Caco-2 (cell line): ENCODE measurements around the gene RNU6-9. TPM values are rescaled to one million over a fixed set of nuclear protein-coding genes. Genes with fewer than 3 reads are reported as not detected.

Source experiments
- BruUV-seq: library from RNA; stranded (reverse); fragments of 400-500 nt; replicated peaks from 2 replicates; lab custom pipeline; 2021; lab: Mats Ljungman, UMichigan
- CTCF ChIA-PET: fragments of 300-600 bp; sonication (Branson Sonifier 250); formaldehyde crosslinking; loops from one replicate; lab custom pipeline; 2022; ENCODE audit warnings: antibody characterized with exemption; lab: Charles Lee
- POLR2A ChIA-PET: fragments of 300-600 bp; sonication (Branson Sonifier 250); formaldehyde crosslinking; loops from one replicate; lab custom pipeline; 2022; ENCODE audit warnings: antibody characterized with exemption; lab: Charles Lee
- DNase-seq, 2 experiments: peaks; one replicate each; pipeline versions ENCODE4 v3.0.0 to v3.0.0-alpha.2; 2020 to 2022
- H3K27me3 ChIP-seq: replicated peaks from 2 replicates; pipeline ENCODE4 v1.6.0; 2011; ENCODE audit warnings: low read length; ENCODE audit not compliant: control insufficient read depth, insufficient read depth
- H3K36me3 ChIP-seq: 2 replicates; pipeline ENCODE4 v1.5.1; 2011; ENCODE audit warnings: low read length; ENCODE audit not compliant: control insufficient read depth, insufficient read depth
- H3K4me1 ChIP-seq: fragments of 250-450 bp; sonication (Bioruptor Pico); 2 replicates; pipeline ENCODE4 v1.5.1; 2020; ENCODE audit warnings: mild to moderate bottlenecking
- H3K4me3 ChIP-seq: 2 replicates; pipeline ENCODE4 v1.5.1; 2011; ENCODE audit warnings: low read depth, mild to moderate bottlenecking, control low read depth, low read length
- H3K9me3 ChIP-seq: fragments of 250-450 bp; sonication (Bioruptor Pico); 2 replicates; pipeline ENCODE4 v1.5.1; 2020; ENCODE audit warnings: mild to moderate bottlenecking, moderate library complexity
- H3K27ac Mint-ChIP-seq: one replicate; pipeline ENCODE4 v1.8.0; 2022; ENCODE audit warnings: mixed read lengths; ENCODE audit not compliant: unreplicated experiment
- H3K27me3 Mint-ChIP-seq: one replicate; pipeline ENCODE4 v1.8.0; 2022; ENCODE audit warnings: mixed read lengths; ENCODE audit not compliant: insufficient read depth, unreplicated experiment
- H3K36me3 Mint-ChIP-seq: one replicate; pipeline ENCODE4 v1.8.0; 2022; ENCODE audit warnings: mild to moderate bottlenecking, mixed read lengths; ENCODE audit not compliant: insufficient read depth, unreplicated experiment
- H3K4me1 Mint-ChIP-seq: one replicate; pipeline ENCODE4 v1.8.0; 2022; ENCODE audit warnings: low read depth, mixed read lengths; ENCODE audit not compliant: unreplicated experiment
- H3K4me3 Mint-ChIP-seq: one replicate; pipeline ENCODE4 v1.8.0; 2022; ENCODE audit warnings: mild to moderate bottlenecking, moderate library complexity, mixed read lengths; ENCODE audit not compliant: unreplicated experiment
- H3K9me3 Mint-ChIP-seq: one replicate; pipeline ENCODE4 v1.8.0; 2022; ENCODE audit warnings: mixed read lengths; ENCODE audit not compliant: unreplicated experiment
- intact Hi-C: fragments of 100-400 bp; cut with micrococcal nuclease; formaldehyde crosslinking; loops from one replicate; pipeline ENCODE4 v1.10.0; 2022; ENCODE audit not compliant: unreplicated experiment
- total RNA-seq: library from RNA; stranded (reverse); gene quantifications from 2 replicates; pipeline ENCODE4 v1.2.3, GENCODE V29; 2022
- TF ChIP-seq, protein P1 (sequence below), 2 experiments: fragments of 200-600 bp in 1 of 2; IDR thresholded peaks; 1 replicate in 1 of 2; 2 replicates in 1 of 2; pipeline versions ENCODE4 v1.5.1 to v1.8.0; 2011 to 2022; ENCODE audit warnings: antibody characterized with exemption in 1 of 2, control low read depth in 1 of 2, inconsistent platforms in 1 of 2, low read depth in 1 of 2, low read length in 1 of 2, mild to moderate bottlenecking in 1 of 2, moderate library complexity in 1 of 2; ENCODE audit not compliant: insufficient read depth in 1 of 2, severe bottlenecking in 1 of 2, unreplicated experiment in 1 of 2

RNU6-9 gene
- total RNA-seq, 1 experiment from 2014 or later: not detected

DNA sequence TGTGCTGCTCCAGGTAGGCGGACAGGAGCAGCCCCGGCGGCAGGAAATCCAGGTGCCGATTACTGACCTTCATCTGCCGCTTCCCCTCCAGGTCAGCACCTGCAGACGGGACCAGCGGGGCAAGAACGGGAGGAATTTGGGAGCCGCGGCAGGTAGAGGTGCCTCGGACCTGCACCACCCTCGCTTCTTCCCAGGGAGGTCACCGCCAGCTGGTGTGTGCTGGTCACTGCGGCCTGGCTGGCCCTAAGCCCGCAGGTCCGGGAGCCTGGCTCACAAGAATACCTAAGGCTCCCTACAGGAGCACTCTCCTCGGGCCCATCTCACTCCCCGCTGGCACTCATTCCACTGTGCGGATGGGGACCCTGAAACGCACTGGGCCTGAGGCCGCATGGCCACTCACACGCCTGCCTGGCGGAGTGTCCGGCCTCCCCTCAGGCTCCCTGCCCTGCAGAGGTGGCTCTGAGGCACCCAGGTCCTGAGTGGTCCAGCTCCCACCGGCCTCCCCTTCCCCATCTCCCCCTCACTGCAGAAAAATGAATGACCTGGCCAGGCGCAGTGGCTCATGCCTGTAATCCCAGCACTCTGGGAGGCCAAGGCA is 4.3 kb downstream of the RNU6-9 start:
- BruUV-seq: no TSS peak
- H3K9me3 Mint-ChIP-seq: no peaks in the 10 kb centered on the region
- H3K27me3 Mint-ChIP-seq: no peaks in the 10 kb centered on the region
- H3K4me3 Mint-ChIP-seq: no peak overlapping the region
- Histone ChIP-seq H3K9me3 (no peaks in the 10 kb centered on the region), H3K4me1 (no peaks in the 10 kb centered on the region), H3K36me3 (no peaks in the 10 kb centered on the region), H3K4me3 (no peak overlapping the region), H3K27me3 (no peaks in the 10 kb centered on the region)
- ChIA-PET CTCF (no interaction called here), POLR2A (no interaction called here)
- TF ChIP-seq, protein P1, sequence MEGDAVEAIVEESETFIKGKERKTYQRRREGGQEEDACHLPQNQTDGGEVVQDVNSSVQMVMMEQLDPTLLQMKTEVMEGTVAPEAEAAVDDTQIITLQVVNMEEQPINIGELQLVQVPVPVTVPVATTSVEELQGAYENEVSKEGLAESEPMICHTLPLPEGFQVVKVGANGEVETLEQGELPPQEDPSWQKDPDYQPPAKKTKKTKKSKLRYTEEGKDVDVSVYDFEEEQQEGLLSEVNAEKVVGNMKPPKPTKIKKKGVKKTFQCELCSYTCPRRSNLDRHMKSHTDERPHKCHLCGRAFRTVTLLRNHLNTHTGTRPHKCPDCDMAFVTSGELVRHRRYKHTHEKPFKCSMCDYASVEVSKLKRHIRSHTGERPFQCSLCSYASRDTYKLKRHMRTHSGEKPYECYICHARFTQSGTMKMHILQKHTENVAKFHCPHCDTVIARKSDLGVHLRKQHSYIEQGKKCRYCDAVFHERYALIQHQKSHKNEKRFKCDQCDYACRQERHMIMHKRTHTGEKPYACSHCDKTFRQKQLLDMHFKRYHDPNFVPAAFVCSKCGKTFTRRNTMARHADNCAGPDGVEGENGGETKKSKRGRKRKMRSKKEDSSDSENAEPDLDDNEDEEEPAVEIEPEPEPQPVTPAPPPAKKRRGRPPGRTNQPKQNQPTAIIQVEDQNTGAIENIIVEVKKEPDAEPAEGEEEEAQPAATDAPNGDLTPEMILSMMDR (IDR thresholded peaks at IDR 0.05; ENCODE audit: insufficient read depth in 1 of 2, low read depth in 1 of 2, low read length in 1 of 2, severe bottlenecking in 1 of 2, unreplicated experiment in 1 of 2): peak; percentile 28
- H3K27ac Mint-ChIP-seq: no peak overlapping the region
- H3K4me1 Mint-ChIP-seq: no peaks in the 10 kb centered on the region
- peaks cover 50% of the 10 kb centered on the region for H3K36me3 Mint-ChIP-seq
- peak in 1 of 2 experiments; percentile 59 for DNase-seq
- intact Hi-C loops: no loop called here

DNA sequence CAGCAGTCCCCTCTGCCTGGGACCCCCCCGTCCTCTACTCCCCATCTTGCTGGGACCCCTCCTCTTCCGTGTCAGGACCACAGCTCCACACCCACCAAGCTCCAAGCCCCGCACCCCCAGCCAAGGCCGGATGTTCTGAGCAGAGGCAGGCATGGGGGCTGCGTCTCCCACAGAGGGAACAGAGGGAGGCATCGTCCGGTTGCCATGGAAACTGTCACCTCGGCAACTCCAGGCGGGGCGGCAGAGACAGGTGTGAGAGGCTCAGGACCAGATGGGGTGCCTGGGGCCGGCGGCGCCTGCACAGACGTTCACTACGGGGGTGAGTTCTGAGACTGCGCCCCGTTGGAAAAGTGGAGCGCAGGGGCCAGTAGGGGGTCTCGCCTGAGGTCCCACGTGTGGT is 5.4 kb downstream of the RNU6-9 start:
- no TSS peak for BruUV-seq
- DNase-seq: peak in 1 of 2 experiments; percentile 53
- ChIA-PET CTCF (no interaction called here), POLR2A (no interaction called here)
- Mint-ChIP-seq H3K36me3 (peaks cover 41% of the 10 kb centered on the region), H3K9me3 (no peaks in the 10 kb centered on the region), H3K27me3 (no peaks in the 10 kb centered on the region), H3K4me1 (no peaks in the 10 kb centered on the region), H3K27ac (no peak overlapping the region), H3K4me3 (no peak overlapping the region)
- H3K4me3 ChIP-seq: no peak overlapping the region
- H3K27me3 ChIP-seq: no peaks in the 10 kb centered on the region
- no peaks in the 10 kb centered on the region for H3K9me3 ChIP-seq
- intact Hi-C loops: no loop called here
- H3K36me3 ChIP-seq: no peaks in the 10 kb centered on the region
- H3K4me1 ChIP-seq: no peaks in the 10 kb centered on the region
- TF ChIP-seq, protein P1 (IDR thresholded peaks at IDR 0.05; ENCODE audit: insufficient read depth in 1 of 2, low read depth in 1 of 2, low read length in 1 of 2, severe bottlenecking in 1 of 2, unreplicated experiment in 1 of 2): no peak

DNA sequence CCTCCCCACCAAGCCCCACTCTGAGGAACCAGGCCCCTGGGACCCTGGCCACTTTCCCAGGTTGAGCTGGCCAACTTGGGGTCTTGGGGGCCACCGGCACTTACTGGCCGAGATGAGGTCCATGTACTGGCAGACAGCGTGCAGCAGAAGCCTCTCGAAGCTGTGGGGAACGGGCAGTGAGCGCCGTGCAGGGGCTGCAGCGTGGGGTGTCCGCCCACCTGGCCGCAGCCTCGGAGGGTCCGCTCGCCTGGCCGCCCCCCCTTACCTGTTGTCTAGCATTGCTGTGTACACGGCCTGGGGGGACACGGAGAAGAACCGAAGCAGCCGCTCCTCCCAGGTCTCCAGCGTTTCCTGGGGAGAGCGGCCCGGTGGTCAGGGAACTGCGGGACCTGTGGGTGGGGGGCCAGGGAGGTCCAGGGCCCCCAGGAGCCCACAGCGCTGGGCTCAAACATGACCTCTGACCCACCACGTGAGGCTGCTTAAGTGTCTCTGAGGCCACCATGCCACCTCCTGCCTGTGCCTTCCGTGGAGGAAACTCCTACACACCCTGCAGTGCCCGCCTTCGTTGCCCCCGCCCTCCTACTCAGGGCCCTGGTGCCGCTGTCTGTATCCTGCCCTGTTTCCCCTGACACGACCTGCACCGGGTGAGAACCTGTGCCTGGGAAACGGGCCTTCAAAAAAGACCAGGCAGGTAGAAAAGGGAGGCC is 6.2 kb downstream of the RNU6-9 start:
- Histone ChIP-seq H3K4me3 (no peak overlapping the region), H3K36me3 (no peaks in the 10 kb centered on the region), H3K4me1 (no peaks in the 10 kb centered on the region), H3K27me3 (no peaks in the 10 kb centered on the region), H3K9me3 (no peaks in the 10 kb centered on the region)
- no peak overlapping the region for H3K4me3 Mint-ChIP-seq
- ChIA-PET CTCF (interaction anchor here (0.6 kb wide), 1 partner anchor 43 kb away, joined by 10 read pairs; no protein-coding TSS in a partner anchor), POLR2A (no interaction called here)
- H3K36me3 Mint-ChIP-seq: peaks cover 36% of the 10 kb centered on the region
- intact Hi-C loops: no loop called here
- no peaks in the 10 kb centered on the region for H3K27me3 Mint-ChIP-seq
- TF ChIP-seq, protein P1 (IDR thresholded peaks at IDR 0.05; ENCODE audit: insufficient read depth in 1 of 2, low read depth in 1 of 2, low read length in 1 of 2, severe bottlenecking in 1 of 2, unreplicated experiment in 1 of 2): no peak
- DNase-seq: no peak
- no peaks in the 10 kb centered on the region for H3K4me1 Mint-ChIP-seq
- H3K9me3 Mint-ChIP-seq: no peaks in the 10 kb centered on the region
- BruUV-seq: no TSS peak
- no peak overlapping the region for H3K27ac Mint-ChIP-seq
